Thyroid gland (tissue), 4 donors: ENCODE measurements around the gene PRDM11.

ENCODE experiments used
- CTCF ChIP-seq, 6 experiments: fragments of 200-600 bp in 3 of 6; fragments of 450-650 bp in 3 of 6; sonication (generic) in 3 of 6; IDR thresholded peaks; one replicate each; pipeline ENCODE4 v1.5.1; 2016 to 2019; ENCODE audit warnings: antibody characterized with exemption in 6 of 6, mild to moderate bottlenecking in 2 of 6, inconsistent platforms in 1 of 6, moderate library complexity in 1 of 6
- POLR2A ChIP-seq, 2 donors: fragments of 450-650 bp; IDR thresholded peaks; one replicate each; pipeline ENCODE4 v1.6.1; 2017; ENCODE audit warnings: antibody characterized with exemption in 2 of 2, mild to moderate bottlenecking in 2 of 2, moderate library complexity in 1 of 2

- TF ChIP-seq CTCF (IDR thresholded peaks at IDR 0.05): no peak
- TF ChIP-seq POLR2A (IDR thresholded peaks at IDR 0.05): no peak
These were observed 13.4 kb downstream of the PRDM11 start for GRCh38 chr11:45159781-45160365.
